Measurements from ENCODE around the gene KTN1.

Gene KTN1

GRCh38 chr14:55705651-55706364, 125.8 kb downstream of the KTN1 start:
- peak; percentile 46 for DNase-seq (ENCODE audit: low read depth)
- no peak for TF ChIP-seq CTCF (IDR thresholded peaks at IDR 0.05; ENCODE audit: control insufficient read depth, extremely low read depth, insufficient read depth)
- H3K4me3 ChIP-seq (ENCODE audit: low read depth, low read length), result no peak overlapping the region

DNA sequence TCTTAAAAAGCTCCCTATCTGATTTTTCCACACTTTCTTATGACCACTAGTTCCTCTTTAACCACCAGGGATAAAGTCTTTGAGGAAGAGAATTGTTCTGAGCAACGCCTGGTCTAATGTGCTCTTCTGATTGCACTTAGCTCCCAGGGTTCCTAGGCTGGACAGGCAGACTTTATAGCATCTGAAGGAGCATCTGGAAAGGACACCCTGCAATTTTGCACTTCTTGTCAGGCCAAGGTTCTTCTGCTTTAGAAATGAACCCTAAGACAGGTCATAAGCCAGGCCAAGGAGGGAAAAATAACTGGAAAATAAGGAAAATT, 126.3 kb downstream of the KTN1 start:
- DNase-seq (ENCODE audit: low read depth), result no peak

DNA sequence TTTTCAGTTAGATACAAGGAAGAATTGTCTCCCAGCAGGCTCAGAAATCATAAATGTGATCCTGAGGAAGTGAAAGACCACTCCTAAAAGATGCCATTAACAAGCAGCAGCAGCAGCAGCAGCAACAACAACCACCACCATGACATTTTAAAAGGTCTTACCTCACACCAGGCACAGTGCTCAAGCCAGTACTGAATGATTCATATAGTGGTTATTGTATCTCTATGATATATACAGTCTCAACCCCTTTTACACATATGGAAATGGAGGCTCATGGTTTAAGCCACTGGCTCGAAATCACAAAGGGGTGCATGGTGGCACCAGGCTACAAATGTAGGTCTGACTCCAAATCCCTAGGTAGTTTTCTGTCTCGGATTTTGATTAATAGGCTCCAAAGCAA, 126.9 kb downstream of the KTN1 start:
- H3K4me3 ChIP-seq (ENCODE audit: low read depth, low read length), result no peak overlapping the region
- no peak for TF ChIP-seq CTCF (IDR thresholded peaks at IDR 0.05; ENCODE audit: control insufficient read depth, extremely low read depth, insufficient read depth)
- no peak for DNase-seq (ENCODE audit: low read depth)

More for the DNA sequence above, 126.3 kb downstream of the KTN1 start:
- TF ChIP-seq CTCF (IDR thresholded peaks at IDR 0.05; ENCODE audit: control insufficient read depth, extremely low read depth, insufficient read depth), result no peak
- no peak overlapping the region for H3K4me3 ChIP-seq (ENCODE audit: low read depth, low read length)

- peak; percentile 77 for TF ChIP-seq CTCF (IDR thresholded peaks at IDR 0.05; ENCODE audit: control insufficient read depth, extremely low read depth, insufficient read depth)
- peak; percentile 39 for DNase-seq (ENCODE audit: low read depth)
These were observed 127.4 kb downstream of the KTN1 start for GRCh38 chr14:55707365-55707804.

GRCh38 chr14:55710506-55711041, 130.6 kb downstream of the KTN1 start:
- no peak for DNase-seq (ENCODE audit: low read depth)
- no peak for TF ChIP-seq CTCF (IDR thresholded peaks at IDR 0.05; ENCODE audit: control insufficient read depth, extremely low read depth, insufficient read depth)
- H3K4me3 ChIP-seq (ENCODE audit: low read depth, low read length), result no peak overlapping the region

More at GRCh38 chr14:55707365-55707804, 127.4 kb downstream of the KTN1 start:
- H3K4me3 ChIP-seq (ENCODE audit: low read depth, low read length), result no peak overlapping the region

DNA sequence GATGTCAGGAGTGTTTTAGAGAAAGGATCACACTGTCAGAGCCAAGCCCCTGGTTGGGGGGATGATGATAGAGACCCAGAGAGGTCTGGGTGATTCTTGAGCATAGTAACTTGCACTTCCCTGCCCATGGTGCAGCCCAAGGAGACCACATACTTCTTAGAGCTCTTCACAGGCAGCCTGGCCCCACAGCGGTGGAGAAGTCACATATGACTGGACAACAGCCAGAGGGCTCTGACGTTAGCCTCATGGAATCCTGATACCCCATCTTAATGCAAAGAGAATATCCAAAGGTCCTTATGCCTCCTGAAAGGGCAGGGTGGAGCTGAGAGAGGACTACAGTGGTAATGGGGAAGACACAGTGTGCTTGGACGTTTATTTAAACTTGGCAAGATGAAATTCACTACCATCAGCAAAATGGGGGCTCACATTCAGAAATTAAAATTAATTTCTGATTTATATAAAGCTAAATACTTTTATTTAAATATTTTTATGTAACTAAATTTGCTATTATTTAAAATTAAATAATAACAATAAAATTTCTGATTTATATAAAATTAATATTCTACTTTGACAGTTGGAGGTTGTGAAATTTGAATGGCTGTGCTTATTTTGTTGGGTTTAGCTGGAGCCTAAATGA, 131.3 kb downstream of the KTN1 start:
- DNase-seq (ENCODE audit: low read depth), result peak; percentile 13
- no peak for TF ChIP-seq CTCF (IDR thresholded peaks at IDR 0.05; ENCODE audit: control insufficient read depth, extremely low read depth, insufficient read depth)
- H3K4me3 ChIP-seq (ENCODE audit: low read depth, low read length), result no peak overlapping the region

Data from LNCaP clone FGC (cell line).